HG03095 (cell line): ENCODE data around the gene LMNTD1.
"Not testable (repeated sequence)": the region's sequence is repeated elsewhere in the genome, so short reads cannot be mapped to it uniquely, and the experiment has no call there.

Experiments
- ATAC-seq: cut with Tn5 transposase; IDR thresholded peaks from one replicate; pipeline ENCODE4 v1.9.1; 2021; ENCODE audit warnings: moderate library complexity; ENCODE audit not compliant: unreplicated experiment

The LMNTD1 gene

DNA sequence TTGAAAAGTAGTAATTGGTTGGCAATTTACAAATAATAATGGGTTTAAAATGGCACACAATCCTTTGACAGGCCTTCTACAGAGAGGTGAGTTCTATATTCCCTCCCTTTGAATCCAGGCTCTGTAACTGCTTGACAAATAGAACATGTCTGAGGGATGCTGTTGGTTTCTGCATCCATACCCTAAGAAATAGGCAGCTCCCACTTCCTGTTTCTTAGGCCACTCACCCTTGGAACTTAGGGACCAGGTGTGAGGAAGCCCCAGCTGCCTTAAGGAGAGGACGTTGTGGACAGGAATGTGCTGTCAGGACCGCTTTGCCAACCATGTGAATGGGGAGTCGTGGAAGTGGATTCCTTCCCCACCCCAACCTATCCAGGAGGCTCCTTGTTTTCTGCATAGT lies 59.4 kb downstream of the LMNTD1 start:
- no peak for ATAC-seq

DNA sequence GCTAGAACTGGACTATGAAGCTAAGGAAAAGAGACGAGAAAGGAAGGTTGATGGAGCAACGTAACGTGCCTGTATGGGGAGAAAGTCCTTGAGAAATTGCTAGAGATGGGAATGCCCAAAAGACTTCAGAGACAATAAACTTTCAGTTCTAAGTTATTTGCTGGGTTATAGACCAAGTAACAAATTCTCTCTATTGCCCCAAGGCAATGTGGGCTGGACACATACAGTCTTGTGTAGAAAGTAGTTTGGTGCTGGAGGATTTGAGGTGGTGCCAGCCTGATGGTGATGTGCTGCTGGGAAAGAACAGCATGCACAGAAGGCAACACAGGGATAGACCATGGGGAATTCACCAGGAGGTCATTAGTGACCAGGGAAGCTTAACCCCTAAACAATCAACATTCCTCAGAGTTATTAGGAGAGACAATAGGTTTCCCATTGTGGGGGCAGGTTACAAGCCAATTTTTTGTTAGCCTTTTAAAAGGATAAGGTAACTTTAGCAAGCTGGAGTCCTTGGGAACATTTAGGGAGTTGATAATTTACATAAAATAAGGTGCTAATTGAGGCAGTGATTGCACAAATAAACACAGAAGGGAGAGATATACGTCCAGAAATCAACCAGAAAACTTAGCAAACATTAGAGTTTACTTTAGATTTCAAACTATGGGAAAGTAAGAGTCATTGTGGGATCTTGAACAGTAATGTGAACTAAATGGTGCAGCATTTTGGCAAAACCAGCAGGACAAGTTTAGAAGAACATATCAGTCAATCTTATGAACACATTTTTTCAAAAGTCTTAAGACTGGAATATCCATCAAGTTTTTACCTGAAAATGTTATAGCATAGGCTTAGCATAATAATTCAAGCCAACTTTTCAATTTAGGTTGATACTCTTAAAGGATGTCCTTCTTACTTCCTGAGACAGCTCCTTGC lies 61.4 kb downstream of the LMNTD1 start:
- no peak for ATAC-seq

DNA sequence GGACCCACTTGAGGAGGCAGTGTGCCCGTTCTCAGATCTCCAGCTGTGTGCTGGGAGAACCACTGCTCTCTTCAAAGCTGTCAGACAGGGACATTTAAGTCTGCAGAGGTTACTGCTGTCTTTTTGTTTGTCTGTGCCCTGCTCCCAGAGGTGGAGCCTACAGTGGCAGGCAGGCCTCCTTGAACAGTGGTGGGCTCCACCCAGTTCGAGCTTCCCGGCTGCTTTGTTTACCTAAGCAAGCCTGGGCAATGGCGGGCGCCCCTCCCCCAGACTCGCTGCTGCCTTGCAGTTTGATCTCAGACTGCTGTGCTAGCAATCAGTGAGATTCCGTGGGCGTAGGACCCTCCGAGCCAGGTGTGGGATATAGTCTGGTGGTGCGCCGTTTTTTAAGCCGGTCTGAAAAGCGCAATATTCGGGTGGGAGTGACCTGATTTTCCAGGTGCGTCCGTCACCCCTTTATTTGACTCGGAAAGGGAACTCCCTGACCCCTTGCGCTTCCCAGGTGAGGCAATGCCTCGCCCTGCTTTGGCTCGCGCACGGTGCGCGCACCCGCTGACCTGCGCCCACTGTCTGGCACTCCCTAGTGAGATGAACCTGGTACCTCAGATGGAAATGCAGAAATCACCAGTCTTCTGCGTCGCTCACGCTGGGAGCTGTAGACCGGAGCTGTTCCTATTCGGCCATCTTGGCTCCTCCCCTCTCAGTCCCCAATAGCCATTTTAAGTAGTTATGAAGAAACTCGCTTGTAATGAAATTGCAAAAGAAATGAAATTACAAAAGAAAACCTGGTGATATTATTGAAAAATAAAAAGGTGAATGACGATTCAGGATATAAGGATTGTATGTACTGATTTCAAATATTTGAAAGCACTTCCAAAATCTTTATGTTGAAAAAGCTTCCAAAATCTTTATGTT lies 63.9 kb downstream of the LMNTD1 start:
- ATAC-seq = not testable (repeated sequence)

DNA sequence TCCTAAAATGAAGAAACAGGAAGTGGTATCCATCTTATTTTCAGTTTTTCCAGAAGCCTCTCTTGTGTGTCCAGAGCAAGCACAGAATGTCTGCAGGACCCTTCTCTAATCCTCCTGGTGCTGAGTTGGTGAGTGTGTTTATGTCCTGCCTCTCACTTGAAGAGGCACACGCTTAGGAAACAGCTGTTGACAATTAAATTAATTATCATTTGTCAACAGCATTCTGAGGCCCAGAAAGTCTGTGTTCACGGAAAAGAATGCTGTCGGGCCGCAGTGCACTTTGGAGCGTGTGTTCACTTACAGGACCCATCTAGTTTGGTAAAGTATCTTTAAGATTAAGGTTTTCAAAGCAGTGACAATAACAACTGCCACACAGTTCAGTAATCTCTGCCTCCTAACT lies 70.5 kb downstream of the LMNTD1 start:
- ATAC-seq = no peak

DNA sequence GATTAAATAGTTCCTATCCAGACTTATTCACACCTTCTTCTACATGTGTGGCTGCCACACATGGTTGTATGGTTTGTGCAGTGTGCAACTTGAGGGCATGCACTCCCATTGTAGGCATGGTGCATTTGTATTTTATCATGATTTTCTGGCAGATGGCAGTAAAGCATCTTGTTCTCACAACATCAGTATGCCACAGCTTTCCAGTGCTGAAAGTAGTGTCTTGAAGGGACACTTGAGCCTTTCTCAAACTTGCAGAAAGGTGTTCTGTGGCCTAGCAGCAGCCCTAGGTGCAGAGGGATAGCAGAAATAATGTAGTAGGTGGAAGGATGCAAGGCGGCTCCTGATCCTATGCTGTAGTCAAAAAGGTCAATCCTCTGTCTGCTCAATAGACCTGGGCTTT lies 72.9 kb downstream of the LMNTD1 start:
- no peak for ATAC-seq

DNA sequence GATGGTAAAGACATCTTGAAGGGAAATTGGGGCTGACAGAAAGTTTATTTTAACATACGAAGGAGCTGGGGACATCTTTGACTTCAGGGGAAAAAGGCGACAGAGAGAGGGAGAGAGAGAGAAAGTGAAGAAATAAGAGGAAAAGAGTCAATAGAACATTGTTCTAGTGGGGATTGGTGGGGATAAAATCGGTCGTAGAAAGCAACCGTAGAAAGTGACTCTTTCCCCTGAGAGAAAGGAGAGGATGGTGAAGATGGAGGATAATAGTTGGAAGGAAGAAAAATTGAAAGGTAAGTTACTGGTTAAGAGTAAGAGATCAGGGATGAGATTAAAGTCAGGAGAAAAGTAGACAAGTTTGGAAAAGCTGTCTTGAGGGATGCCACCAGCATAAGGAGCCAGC lies 75.9 kb downstream of the LMNTD1 start:
- no peak for ATAC-seq

DNA sequence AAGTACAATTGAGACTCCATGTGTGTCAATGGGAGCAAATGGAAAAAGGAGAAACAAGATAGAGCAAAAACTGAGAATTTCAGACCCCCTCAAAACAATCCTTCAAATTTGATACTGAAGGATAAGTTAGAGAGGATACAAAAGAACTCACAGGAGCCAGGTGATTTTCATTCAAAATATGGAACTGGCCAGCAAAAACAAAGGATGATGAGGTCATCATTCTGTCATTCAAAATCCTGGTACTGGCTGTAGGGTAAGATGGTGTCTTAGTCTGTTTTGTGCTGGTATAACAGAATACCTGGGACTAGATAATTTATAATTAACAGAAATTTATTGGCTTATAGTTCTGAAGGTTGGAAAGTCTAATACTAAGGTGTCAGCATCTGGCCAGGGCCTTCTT lies 80.6 kb downstream of the LMNTD1 start:
- ATAC-seq = no peak

DNA sequence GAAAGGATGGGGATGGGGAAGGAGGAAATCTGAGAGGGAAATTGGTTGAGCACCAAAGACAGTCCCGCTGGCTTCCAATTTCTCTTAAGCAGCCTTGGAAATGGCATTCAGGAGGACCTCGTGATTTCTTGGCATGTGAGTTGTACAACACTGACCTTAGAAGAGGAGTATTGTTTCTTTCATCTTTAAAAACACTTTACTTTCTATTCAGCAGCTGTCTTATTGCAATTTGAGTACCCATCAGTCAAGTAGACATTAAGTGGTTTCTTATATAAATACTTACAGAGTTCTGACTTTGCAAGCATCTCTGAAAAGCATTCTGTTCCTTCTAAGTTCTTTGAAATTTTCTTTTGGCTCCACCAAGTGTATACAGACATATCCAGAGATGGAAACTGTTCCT lies 83.2 kb downstream of the LMNTD1 start:
- no peak for ATAC-seq

DNA sequence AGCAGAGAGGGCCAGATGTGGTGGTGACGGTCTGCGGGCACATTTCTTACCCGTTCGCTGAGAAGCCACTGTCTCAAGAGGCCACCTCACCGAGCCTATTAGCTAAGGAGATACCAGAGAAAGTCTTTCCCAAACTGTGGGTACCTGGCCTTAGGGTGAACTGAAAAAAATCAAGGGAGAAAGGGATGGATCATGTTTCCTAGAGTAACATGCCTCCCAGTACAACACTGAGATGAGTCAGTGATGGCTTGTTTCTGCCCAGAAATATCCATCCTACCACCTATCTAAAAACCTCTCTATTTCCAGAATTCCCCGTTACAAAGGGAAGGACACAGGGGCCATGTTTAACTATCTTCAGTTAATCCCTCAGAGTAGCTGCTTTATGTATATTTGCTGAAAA lies 83.7 kb downstream of the LMNTD1 start:
- no peak for ATAC-seq

DNA sequence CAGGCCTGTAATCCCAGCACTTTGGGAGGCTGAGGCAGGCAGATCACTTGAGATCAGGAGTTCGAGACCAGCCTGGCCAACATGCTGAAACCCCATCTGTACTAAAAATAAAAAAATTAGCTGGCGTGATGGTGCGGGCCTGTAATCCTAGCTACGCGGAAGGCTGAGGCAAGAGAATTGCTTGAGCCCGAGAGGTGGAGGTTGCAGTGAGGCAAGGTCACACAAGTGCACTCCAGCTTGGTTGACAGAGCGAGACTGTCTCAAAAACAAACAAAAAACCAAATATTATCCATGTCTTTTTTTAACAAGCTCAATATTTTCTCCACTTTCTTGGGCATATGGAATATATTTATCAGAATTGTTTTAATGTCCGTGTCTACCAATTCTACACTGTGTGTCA lies 89.6 kb downstream of the LMNTD1 start:
- no peak for ATAC-seq

DNA sequence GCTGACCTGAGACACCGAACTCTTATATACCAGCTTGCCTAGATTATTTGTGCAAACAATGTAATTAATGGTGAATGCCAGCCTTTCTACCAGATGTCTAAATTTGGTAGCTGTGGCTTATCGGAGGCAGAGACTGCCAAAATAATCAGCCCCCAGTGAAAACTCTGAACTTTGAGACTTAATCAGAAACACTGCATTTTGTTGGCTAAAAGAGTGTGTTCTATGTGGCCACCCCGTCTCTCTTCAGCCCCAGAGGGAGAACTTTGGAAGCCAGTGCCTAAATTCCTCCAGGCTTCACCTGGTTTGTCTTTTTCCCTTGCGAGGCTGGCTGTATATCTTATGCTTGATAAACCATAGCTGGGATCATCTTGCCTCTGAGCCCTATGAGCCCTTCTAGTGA lies 90.1 kb downstream of the LMNTD1 start:
- ATAC-seq = no peak

DNA sequence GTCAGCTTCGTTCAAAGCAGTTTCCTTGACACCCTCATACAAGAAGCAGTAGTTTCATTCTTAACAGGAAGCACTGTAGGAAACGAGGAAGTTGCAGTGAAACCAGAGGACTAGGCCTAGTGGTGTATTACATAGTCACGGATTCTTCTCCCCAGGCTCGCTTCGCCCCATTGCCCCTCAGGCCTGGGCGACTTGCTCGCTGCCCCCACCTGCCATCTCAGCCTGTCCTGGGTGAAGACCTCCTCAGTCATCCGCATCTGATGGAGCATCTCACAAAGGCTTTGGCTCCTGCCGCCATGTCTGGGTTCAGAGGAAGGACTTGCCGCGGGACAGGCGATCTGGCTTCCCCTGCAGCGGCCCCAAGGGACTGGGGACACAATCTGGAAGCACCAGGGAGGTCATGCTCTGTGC lies 93.5 kb downstream of the LMNTD1 start:
- ATAC-seq = no peak

DNA sequence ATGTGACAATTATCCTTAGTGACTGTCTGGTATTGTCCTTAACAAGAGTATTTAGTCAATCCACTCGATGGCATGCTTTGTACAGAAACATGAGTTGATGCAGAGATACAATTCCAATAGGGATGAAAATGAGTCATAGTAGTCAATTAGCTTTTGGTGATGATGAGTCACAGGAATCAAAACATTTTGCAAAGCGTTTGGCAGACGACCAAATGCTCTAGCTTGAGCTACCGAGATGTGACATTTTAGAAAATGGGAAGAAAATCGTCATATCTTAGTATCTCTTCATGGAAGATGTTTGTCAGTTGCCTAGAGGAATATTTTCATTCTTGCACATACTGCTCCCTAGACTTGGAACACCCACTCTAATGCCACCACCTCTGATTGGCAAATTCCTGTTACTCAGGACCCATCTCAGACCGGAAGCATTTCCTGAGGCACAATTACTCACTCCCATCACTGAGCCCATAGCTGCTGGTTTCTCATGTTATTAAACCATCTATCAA lies 95.0 kb downstream of the LMNTD1 start:
- ATAC-seq = no peak

DNA sequence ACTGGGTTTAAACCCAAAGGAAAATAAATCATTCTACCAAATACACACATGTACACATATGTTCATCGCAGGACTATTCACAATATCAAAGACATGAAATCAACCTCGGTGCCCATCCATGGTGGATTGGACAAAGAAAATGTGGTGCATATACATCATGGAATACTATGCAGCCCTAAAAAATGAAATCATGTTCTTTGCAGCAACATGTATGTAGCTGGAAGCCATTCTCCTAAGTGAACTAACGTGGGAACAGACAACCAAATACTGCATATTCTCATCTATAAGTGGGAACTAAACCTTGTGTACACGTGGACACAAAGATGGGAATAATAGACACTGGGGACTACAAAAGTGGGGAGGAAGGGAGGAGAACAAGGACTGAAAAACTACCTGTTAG lies 96.6 kb downstream of the LMNTD1 start:
- ATAC-seq = no peak

DNA sequence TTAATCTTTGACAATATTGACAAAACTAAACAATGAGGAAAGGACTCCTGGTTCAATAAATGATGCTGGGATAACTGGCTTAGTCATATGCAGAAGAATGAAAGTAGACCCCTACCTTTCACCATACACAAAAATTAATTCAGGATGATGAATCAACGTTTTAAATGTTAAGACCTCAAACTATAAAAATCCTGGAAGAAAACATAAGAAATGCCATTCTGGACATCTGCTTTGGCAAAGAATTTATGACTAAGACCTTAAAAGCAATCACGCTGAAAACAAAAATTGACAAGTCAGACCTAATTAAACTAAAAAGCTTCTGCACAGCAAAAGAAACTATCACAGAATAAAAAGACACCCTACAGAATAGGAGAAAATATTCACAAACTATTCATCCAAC lies 97.4 kb downstream of the LMNTD1 start:
- ATAC-seq = no peak

DNA sequence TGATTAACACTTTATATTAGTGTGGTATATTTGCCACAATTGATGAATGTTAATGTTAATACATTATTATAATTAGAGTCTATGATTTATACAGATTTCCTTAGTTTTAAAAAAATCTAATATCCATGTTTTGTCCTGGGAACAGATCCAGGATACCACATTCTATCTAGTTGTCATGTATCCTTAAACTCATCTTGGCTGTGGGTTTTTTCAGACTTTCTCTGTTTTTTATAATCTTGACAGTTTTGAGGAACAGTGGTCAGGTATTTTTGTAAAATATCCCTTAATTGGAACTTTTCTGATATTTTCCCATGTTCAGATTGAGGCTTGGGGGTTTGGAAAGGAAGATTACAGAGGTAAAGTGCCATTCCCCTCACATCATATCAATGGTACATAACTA lies 104.1 kb downstream of the LMNTD1 start:
- ATAC-seq = no peak

DNA sequence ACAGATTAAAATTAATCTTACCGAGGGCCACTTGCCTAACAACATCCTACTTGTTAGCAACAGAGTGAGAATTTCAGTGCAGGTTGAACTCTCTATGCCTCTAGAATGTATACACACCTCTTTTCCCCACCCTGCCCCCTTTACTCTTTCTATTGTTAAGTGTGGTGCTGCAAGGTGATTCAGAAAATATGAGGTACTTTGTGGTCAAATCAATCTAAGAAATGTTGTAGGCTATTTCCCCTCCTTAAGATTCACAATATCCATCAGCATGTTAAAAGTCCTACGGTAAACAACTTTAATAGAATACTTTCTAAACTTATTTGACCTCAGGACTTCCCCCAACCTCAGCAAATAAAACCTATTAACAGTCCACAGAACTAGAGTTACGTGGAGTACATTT lies 106.0 kb downstream of the LMNTD1 start:
- no peak for ATAC-seq

DNA sequence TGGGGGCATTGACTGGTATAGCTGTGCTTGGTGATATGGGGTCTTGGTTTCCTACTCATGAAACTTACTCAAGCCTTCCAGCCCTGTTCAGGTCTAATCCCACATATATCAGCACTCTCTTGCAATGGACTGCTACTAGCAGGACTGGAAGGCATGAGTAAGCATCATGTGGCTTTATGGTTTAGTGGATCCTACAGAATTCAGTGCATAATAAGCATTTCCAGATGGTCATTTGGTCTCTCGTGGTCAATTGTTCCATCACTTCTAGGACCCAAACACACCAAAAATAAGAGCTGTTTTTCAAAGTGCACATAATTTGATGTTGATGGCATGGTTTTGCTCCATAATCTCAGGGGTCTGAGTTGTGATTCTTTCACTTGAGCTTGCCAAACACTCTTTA lies 114.4 kb downstream of the LMNTD1 start:
- ATAC-seq = no peak

DNA sequence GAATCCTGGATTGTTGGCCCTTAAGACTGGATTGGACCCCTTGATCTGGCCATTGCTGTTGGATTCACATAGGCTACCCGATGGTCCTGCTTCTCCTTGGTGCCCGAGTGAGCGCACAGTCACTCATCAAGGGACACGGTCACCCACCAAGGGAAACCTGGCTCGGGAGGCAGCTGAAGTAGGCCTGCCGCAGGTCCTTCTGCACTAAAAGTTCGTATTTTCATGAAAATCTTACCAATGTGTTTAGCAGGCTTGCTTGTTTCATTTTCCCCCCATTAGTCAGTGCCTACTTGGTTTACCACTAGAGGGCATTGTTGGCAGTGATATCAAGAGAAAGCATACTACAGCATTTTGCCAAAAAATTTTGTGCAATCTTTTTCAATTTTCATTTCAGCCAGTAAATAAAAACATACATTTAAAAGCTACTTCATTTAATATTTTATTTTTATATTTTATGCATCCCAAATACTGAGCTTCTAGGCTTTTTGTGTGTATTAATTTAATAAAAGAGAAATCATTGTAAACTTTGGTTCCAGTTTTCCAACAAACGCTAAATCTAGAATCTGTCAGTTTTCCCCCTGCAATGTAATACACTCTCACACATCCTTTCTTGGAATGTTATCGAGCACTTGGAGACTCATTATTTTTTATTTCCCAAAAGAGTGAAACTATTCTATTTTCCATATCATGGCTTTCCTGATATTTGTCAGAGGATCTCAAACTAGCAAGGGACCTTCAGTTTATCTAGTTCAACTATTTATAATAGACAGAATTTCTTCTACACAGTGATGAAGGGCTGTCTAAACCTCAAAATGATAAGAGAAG lies 116.7 kb downstream of the LMNTD1 start:
- ATAC-seq = no peak

DNA sequence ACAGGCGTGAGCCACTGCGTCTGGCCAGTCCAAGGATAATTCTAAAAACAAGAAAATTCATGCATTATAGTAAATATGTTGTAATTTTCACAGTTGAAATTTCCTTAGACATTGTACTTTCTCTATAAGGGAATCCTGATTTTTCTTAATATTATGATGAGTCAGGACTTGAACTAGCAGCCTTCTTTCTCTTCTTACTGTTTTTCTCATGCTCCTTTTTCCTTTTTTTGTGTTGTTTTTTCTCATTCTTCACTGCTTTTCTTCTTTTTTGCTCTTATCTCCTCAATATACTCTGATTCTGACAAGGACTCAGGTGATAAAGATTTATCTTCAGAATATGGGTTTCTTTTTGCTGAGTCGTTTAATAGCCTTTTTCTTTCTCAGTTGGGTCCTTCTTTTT lies 117.7 kb downstream of the LMNTD1 start:
- no peak for ATAC-seq

DNA sequence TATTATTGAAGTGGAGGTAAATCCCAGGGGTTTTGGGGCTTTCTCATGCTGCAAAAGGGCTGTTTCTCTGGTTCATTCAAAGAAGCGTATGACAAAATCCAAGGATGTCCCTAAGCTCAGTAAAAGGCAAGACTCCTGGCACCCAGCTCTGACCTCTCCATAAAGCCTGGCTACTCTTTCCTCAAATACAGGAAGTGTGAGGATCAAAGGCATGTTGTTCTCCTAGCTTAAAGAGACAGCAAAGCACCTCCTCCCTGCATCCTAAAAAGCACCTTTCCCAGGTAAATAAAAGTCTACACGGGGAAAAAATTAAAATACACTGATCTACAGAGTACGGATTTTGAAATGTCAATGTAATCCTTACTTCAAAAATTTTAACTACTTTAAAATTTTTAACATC lies 118.6 kb downstream of the LMNTD1 start:
- no peak for ATAC-seq
